ENCODE measurements around the gene STX10. TPM values are rescaled to one million over a fixed set of nuclear protein-coding genes. Genes with fewer than 3 reads are reported as not detected.

Gene STX10
- total and polyA plus RNA-seq, 12 donors: 16.0 to 182 (median 65.0) TPM

DNA sequence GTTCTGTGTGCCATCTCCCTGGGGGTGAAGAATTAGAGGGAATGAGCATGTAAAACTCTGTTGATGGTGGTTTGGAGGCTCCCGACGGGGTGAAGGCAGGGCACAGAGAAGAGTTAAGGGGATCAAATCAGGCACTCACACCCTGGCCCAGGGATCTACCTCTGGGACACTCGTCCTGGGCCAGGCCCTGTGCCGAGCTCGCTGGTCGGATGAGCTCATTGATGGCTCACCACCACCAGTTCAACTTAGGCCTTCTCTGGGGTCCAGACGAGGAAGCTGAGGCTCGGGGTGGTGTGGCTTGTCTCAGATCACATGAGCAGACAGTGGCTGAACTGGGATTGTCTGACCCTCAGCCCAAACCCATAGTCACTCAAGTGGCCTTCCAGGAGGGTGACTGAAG, 30.5 kb downstream of the STX10 start:
- 65 to 73% (median 70%) methylated on average over 2 to 8 of the region's 8 CpGs for WGBS, 4 donors
- H3K4me3 ChIP-seq: peak overlapping the region in 1 of 4 donors; percentile 96
- peak overlapping the region in 2 of 5 donors; percentile 3 to 18 for H3K27ac ChIP-seq
- no peaks in the 10 kb centered on the region for H3K27me3 ChIP-seq
- no peak for TF ChIP-seq POLR2A (IDR thresholded peaks at IDR 0.05)
- no peak for TF ChIP-seq CTCF (IDR thresholded peaks at IDR 0.05)
- H3K36me3 ChIP-seq (replicated peaks in 1 of 2): peaks cover 0 to 3% of the 10 kb centered on the region in 2 donors
- H3K9me3 ChIP-seq (replicated peaks in 1 of 3): no peaks in the 10 kb centered on the region
- intact Hi-C loops (cut with DNase I): no loop called here
- peak in 1 of 7 donors; percentile 21 for DNase-seq
- peaks cover 32 to 46% of the 10 kb centered on the region in 2 donors for H3K4me1 ChIP-seq (replicated peaks in 1 of 2)

DNA sequence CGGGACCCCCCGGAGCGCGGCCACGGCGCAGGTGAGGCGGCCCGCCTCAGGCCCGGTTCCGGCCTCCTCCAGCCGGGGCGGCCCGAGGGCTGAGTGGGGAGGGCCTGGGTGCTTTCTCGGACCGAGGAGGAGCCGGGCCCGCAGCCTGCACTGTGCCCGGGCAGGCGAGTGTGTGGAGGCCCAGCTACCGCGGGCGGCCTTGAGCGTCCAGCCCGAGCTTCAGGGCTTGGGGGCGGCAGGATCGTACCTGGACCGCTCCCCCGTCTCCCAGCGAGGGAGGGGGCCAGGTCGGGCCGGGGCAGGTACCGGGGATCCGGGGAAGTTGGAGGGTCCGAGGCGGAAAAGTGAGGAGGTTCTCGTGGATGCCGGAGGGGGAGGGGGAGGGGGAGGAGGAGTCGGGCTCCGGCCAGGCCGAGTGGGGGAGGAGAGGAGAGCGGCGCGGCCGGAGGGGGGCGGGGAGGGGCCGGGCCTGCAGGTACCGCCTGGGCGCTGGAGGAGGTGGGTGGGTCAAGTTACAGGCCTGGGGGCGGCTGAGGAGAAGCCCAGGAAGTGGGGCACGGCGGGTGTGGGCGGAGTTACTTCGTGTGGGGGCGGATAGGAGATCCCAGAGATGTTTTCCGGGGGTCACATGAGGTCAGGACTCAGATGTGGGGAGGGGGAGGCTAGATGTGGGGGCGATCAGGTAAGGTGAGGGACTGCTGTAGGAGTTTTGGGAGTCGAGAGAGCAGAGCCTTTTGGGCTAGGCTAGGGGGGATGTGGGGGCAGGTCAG, 31.6 kb downstream of the STX10 start:
- peaks cover 32 to 46% of the 10 kb centered on the region in 2 donors for H3K4me1 ChIP-seq (replicated peaks in 1 of 2)
- DNase-seq: peak in 5 of 7 donors; percentile 47 to 69 (median 62)
- peaks cover 0 to 12% of the 10 kb centered on the region in 2 donors for H3K36me3 ChIP-seq (replicated peaks in 1 of 2)
- H3K9me3 ChIP-seq (replicated peaks in 1 of 3): no peaks in the 10 kb centered on the region
- H3K27me3 ChIP-seq: no peaks in the 10 kb centered on the region
- 0 to 1% (median 1%) methylated on average over 26 to 57 of the region's 57 CpGs for WGBS, 4 donors
- intact Hi-C loops (cut with DNase I): no loop called here
- no peak for TF ChIP-seq POLR2A (IDR thresholded peaks at IDR 0.05)
- no peak for TF ChIP-seq CTCF (IDR thresholded peaks at IDR 0.05)
- H3K4me3 ChIP-seq: peak overlapping the region; percentile 29 to 96 (median 73)
- peak overlapping the region in 2 of 5 donors; percentile 63 to 85 for H3K27ac ChIP-seq

DNA sequence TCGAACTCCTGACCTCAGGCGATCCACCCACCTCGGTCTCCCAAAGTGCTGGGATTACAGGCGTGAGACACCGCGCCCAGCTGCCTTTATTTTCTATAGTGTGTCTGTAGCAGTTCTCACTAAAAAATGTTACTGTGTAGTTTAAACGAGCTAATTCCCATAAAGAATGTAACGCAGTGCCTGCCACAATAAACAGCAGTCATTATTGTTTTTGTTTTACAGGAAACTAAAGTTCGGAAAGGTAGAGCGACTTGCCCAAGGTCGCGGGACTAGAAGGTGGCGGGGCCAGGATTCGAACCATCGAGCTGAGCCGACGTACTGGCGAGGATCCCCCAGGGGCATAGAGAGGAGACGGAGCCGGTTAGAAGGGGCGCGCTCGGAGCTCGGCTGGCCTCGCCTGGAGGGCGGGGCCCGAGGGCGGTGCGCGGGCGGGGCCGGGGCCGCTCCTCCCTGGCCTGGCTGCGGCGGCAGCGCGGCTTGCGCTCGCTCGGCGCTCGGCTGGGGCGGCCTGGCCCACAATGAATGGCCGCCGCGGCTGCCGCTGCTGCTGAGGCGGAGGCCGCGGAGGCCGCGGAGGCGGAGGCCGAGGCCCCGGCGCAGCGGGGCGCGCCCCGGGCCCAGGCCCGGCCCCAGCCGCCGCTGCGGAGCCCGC, 32.3 kb downstream of the STX10 start, which contains the start of gene NACC1:
TSS of gene NACC1 (plus strand) at position 493 of the 652 bp plus-strand sequence. CDS start 16,944 bp downstream, outside the sequence.
- DNase-seq: peak; percentile 86 to 91 (median 89)
- no peaks in the 10 kb centered on the region for H3K9me3 ChIP-seq (replicated peaks in 1 of 3)
- H3K4me3 ChIP-seq: peak within 1 kb of the TSS; percentile 29 to 97 (median 74)
- intact Hi-C loops (cut with DNase I): no loop called here
- peak within 1 kb of the TSS in 4 of 5 donors; percentile 35 to 85 (median 65) for H3K27ac ChIP-seq
- H3K36me3 ChIP-seq (replicated peaks in 1 of 2): peaks cover 0 to 12% of the 10 kb centered on the region in 2 donors
- 2 to 15% (median 4%) methylated on average over 13 to 65 of the region's 65 CpGs for WGBS, 4 donors
- TF ChIP-seq POLR2A (IDR thresholded peaks at IDR 0.05): peak in 1 of 2 donors; percentile 33
- peak in 1 of 6 experiments; percentile 12 for TF ChIP-seq CTCF (IDR thresholded peaks at IDR 0.05)
- H3K4me1 ChIP-seq (replicated peaks in 1 of 2): peaks cover 32 to 46% of the 10 kb centered on the region in 2 donors
- no peaks in the 10 kb centered on the region for H3K27me3 ChIP-seq

DNA sequence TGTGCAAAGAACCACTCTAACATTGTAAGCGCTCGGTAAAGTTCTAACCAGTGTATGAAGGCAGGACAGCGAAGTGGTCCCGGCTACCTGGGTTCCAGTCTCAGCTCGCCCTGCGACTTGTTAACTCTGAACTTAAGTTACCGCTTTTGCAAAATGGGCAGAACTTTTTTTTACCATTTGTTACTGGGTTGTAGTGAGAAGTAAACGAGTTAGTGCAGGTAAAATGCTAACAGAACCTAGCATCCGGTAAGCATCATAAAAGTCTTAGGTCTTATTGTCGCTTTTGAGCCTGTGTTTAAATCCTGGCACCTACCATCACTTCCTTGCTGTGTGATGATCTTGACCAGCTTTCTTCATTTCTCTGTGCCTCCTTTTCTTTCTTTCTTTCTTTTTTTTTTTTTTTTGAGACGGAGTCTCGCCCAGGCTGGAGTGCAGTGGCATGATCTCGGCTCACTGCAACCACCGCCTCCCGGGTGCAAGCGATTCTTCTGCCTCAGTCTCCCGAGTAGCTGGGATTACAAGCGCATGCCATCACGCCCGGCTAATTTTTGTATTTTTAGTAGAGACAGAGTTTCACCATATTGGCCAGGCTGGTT, 32.9 kb downstream of the STX10 start:
- no peak for DNase-seq
- TF ChIP-seq CTCF (IDR thresholded peaks at IDR 0.05): no peak
- TF ChIP-seq POLR2A (IDR thresholded peaks at IDR 0.05): no peak
- H3K27ac ChIP-seq: peak overlapping the region in 4 of 5 donors; percentile 5 to 85 (median 65)
- intact Hi-C loops (cut with DNase I): no loop called here
- H3K36me3 ChIP-seq (replicated peaks in 1 of 2): peaks cover 0 to 18% of the 10 kb centered on the region in 2 donors
- peak overlapping the region in 2 of 4 donors; percentile 96 to 97 for H3K4me3 ChIP-seq
- H3K27me3 ChIP-seq: no peaks in the 10 kb centered on the region
- H3K4me1 ChIP-seq (replicated peaks in 1 of 2): peaks cover 32 to 46% of the 10 kb centered on the region in 2 donors
- H3K9me3 ChIP-seq (replicated peaks in 1 of 3): no peaks in the 10 kb centered on the region
- WGBS, 4 donors: 11 to 21% (median 17%) methylated on average over 20 of the region's 20 CpGs

All from adrenal gland (tissue), 12 donors.